Ovary (tissue), 9 donors: ENCODE measurements around the gene SORL1. TPM values are rescaled to one million over a fixed set of nuclear protein-coding genes. Genes with fewer than 3 reads are reported as not detected.

Experiments
- DNase-seq, 5 donors: peaks; one replicate each; pipeline ENCODE4 v3.0.0-alpha.2; 2019 to 2020
- H3K27ac ChIP-seq, 2 donors: fragments of 200-600 bp; one replicate each; pipeline versions ENCODE4 v1.5.1 to v1.8.0; 2019 to 2022
- H3K27me3 ChIP-seq: fragments of 200-600 bp; one replicate; pipeline ENCODE4 v1.8.0; 2022
- H3K36me3 ChIP-seq: fragments of 200-600 bp; sonication (generic); one replicate; pipeline ENCODE4 v1.5.1; 2019
- H3K4me1 ChIP-seq: one replicate; pipeline ENCODE4 v1.8.1; 2013; ENCODE audit warnings: mild to moderate bottlenecking, moderate library complexity; ENCODE audit not compliant: insufficient read depth
- H3K4me3 ChIP-seq: fragments of 200-600 bp; sonication (generic); one replicate; pipeline ENCODE4 v1.5.1; 2017
- H3K9me3 ChIP-seq, 2 donors: fragments of 200-600 bp in 1 of 2; sonication (generic) in 1 of 2; one replicate each; pipeline versions ENCODE4 v1.5.1 to v1.8.1; 2013 to 2019; ENCODE audit warnings: mild to moderate bottlenecking in 1 of 2, moderate library complexity in 1 of 2
- CTCF ChIP-seq, 3 donors: fragments of 450-650 bp in 2 of 3; fragments of 200-600 bp in 1 of 3; IDR thresholded peaks; one replicate each; pipeline versions ENCODE4 v1.5.1 to v1.8.0; 2016 to 2022; ENCODE audit warnings: antibody characterized with exemption in 3 of 3, mild to moderate bottlenecking in 1 of 3
- EP300 ChIP-seq: sonication (generic); formaldehyde crosslinking; IDR thresholded peaks from one replicate; pipeline ENCODE4 v1.6.1; 2017; ENCODE audit warnings: antibody characterized with exemption
- POLR2A ChIP-seq: fragments of 450-650 bp; IDR thresholded peaks from one replicate; pipeline ENCODE4 v1.6.1; 2017; ENCODE audit warnings: antibody characterized with exemption, mild to moderate bottlenecking, moderate library complexity
- WGBS, 3 donors: extraction: QIAGEN DNeasy Blood & Tissue Kit in 1 of 3; methylation state at CpG; one replicate each; pipeline versions ENCODE4 v1.1.5 to v1.1.7; 2013 to 2017; 5-methylcytosine and 5-hydroxymethylcytosine counted together
- intact Hi-C, 4 donors: fragments of 100-400 bp; cut with DNase I; formaldehyde crosslinking; loops; one replicate each; pipeline versions ENCODE4 v1.11.0 to v1.15.1; 2022 to 2023
- polyA plus RNA-seq, 2 donors: library from polyadenylated mRNA; stranded (reverse); fragments of 200-250 nt in 1 of 2; fragments of 350-450 nt in 1 of 2; fragmentation: Illumina TruSeq in 1 of 2; extraction: RNeasy Lipid Tissue Mini Kit (QIAGEN cat#74804) in 1 of 2; gene quantifications; one replicate each; pipeline ENCODE4 v1.2.3, GENCODE V29; 2013 to 2014
- total RNA-seq, 7 donors: library from RNA; depleted of rRNA in 2 of 7; stranded (reverse); fragments of >200 nt in 2 of 7; fragmentation: NEBNext Ultra II Directional in 3 of 7; extraction: Animal tissue kit (Norgen Biotek cat#: 25700) in 3 of 7; gene quantifications; one replicate each; pipeline versions ENCODE4 v1.1.0 to v1.2.4, GENCODE V29; 2016 to 2023
- donor health status: DM: no; HTN: no; CAD: no; lungs with moderate emphysema.
- donor health status: DM: no; HTN: no; CAD: no.
- donor health status: Bipolar disorder and iron deficiency.
- donor health status: DM: yes; HTN: yes; CAD: no.
- donor health status: DM: no; HTN: no; CAD: no.
- donor health status: DM: yes; HTN: yes; CAD: no.

Gene SORL1
- total and polyA plus RNA-seq, 9 donors, result 2.9 to 64.5 (median 23.4) TPM

- no peak overlapping the region for H3K27ac ChIP-seq
- no peak for DNase-seq
- no peaks in the 10 kb centered on the region for H3K4me1 ChIP-seq
- no peaks in the 10 kb centered on the region for H3K9me3 ChIP-seq
- 85 to 88% (median 86%) methylated on average over 9 of the region's 9 CpGs for WGBS, 3 donors
- no peaks in the 10 kb centered on the region for H3K27me3 ChIP-seq
- no peak overlapping the region for H3K4me3 ChIP-seq
- intact Hi-C loops, result no loop called here
- no peaks in the 10 kb centered on the region for H3K36me3 ChIP-seq
- TF ChIP-seq EP300, result no peak
- TF ChIP-seq CTCF (IDR thresholded peaks at IDR 0.05), result no peak
- TF ChIP-seq POLR2A, result no peak
These were observed 60.7 kb downstream of the SORL1 start for GRCh38 chr11:121512468-121513465.

DNA sequence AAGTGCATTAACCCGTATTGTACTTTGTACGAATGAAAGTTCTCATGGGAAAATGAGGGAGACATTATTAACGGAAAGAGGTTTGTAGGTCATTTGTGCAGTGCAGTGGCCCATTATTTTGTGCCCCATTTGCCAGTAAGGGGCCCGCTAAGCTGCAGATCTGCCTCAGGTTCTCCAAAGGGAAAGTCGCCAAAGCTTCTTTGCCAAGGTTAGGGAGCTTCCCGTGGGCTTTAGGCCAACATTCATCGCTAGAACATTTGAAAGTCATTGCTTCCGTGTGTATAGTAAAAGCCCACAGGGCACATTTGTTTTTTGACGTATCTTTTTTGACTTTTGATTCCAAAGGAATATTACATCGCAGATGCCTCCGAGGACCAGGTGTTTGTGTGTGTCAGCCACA lies 61.7 kb downstream of the SORL1 start:
- H3K9me3 ChIP-seq, result no peaks in the 10 kb centered on the region
- H3K27ac ChIP-seq, result no peak overlapping the region
- H3K4me1 ChIP-seq, result no peaks in the 10 kb centered on the region
- DNase-seq, result no peak
- intact Hi-C loops, result no loop called here
- no peaks in the 10 kb centered on the region for H3K27me3 ChIP-seq
- no peaks in the 10 kb centered on the region for H3K36me3 ChIP-seq
- no peak overlapping the region for H3K4me3 ChIP-seq
- TF ChIP-seq EP300 (no peak), CTCF (IDR thresholded peaks at IDR 0.05) (no peak), POLR2A (no peak)
- 76 to 88% (median 84%) methylated on average over 11 of the region's 11 CpGs for WGBS, 3 donors

GRCh38 chr11:121514432-121515334 lies 62.6 kb downstream of the SORL1 start:
- Histone ChIP-seq H3K27me3 (no peaks in the 10 kb centered on the region), H3K4me1 (no peaks in the 10 kb centered on the region), H3K36me3 (no peaks in the 10 kb centered on the region), H3K9me3 (no peaks in the 10 kb centered on the region), H3K27ac (no peak overlapping the region), H3K4me3 (no peak overlapping the region)
- intact Hi-C loops, result no loop called here
- no peak for DNase-seq
- TF ChIP-seq CTCF (IDR thresholded peaks at IDR 0.05), result no peak
- no peak for TF ChIP-seq EP300
- no peak for TF ChIP-seq POLR2A
- WGBS, 3 donors, result 90 to 93% (median 91%) methylated on average over 17 of the region's 17 CpGs

GRCh38 chr11:121515335-121515671 lies 63.2 kb downstream of the SORL1 start:
- no peaks in the 10 kb centered on the region for H3K9me3 ChIP-seq
- no peak for DNase-seq
- intact Hi-C loops, result no loop called here
- H3K27ac ChIP-seq, result no peak overlapping the region
- no peaks in the 10 kb centered on the region for H3K4me1 ChIP-seq
- no peaks in the 10 kb centered on the region for H3K36me3 ChIP-seq
- TF ChIP-seq POLR2A (no peak), CTCF (IDR thresholded peaks at IDR 0.05) (no peak), EP300 (no peak)
- H3K27me3 ChIP-seq, result no peaks in the 10 kb centered on the region
- WGBS, 3 donors, result 84 to 90% (median 86%) methylated on average over 2 of the region's 2 CpGs
- no peak overlapping the region for H3K4me3 ChIP-seq
